HL-60 (cell line): ENCODE measurements around the gene SMIM44.
"Not testable (repeated sequence)": the region's sequence is repeated elsewhere in the genome, so short reads cannot be mapped to it uniquely, and the experiment has no call there.

Experiments
- DNase-seq, 2 experiments: peaks; one replicate each; pipeline ENCODE4 v3.0.0-alpha.2; 2010 to 2020; ENCODE audit warnings: low read depth in 1 of 2, low spot score in 1 of 2
- H3K27ac ChIP-seq: fragments of 250-450 bp; sonication (Bioruptor Pico); replicated peaks from 2 replicates; pipeline ENCODE4 v1.5.1; 2020; ENCODE audit warnings: mild to moderate bottlenecking, moderate library complexity
- H3K27me3 ChIP-seq: fragments of 250-450 bp; sonication (Bioruptor Pico); 2 replicates; pipeline ENCODE4 v1.5.1; 2021; ENCODE audit warnings: mild to moderate bottlenecking, moderate library complexity; ENCODE audit not compliant: insufficient read depth, poor library complexity, severe bottlenecking
- H3K4me3 ChIP-seq: replicated peaks from 2 replicates; pipeline ENCODE4 v1.5.1; 2011; ENCODE audit warnings: mild to moderate bottlenecking, control low read depth, low read length; ENCODE audit not compliant: insufficient read depth
- GABPA ChIP-seq: IDR thresholded peaks from 2 replicates; pipeline ENCODE4 v1.6.1; 2012; ENCODE audit warnings: low read depth
- POLR2AphosphoS5 ChIP-seq: IDR thresholded peaks from 2 replicates; pipeline ENCODE4 v1.6.1; 2012; ENCODE audit warnings: low read depth
- SPI1 ChIP-seq: IDR thresholded peaks from 2 replicates; pipeline ENCODE4 v1.6.1; 2012; ENCODE audit warnings: low read depth, mild to moderate bottlenecking, borderline replicate concordance
- TF ChIP-seq, protein P1 (sequence below): IDR thresholded peaks from 2 replicates; pipeline ENCODE4 v1.6.1; 2012; ENCODE audit warnings: low read depth; ENCODE audit not compliant: insufficient replicate concordance
- TF ChIP-seq, protein P2 (sequence below): IDR thresholded peaks from one replicate; pipeline ENCODE4 v1.5.1; 2011; ENCODE audit warnings: low read length, control low read depth, inconsistent platforms; ENCODE audit not compliant: insufficient read depth

SMIM44 gene

DNA sequence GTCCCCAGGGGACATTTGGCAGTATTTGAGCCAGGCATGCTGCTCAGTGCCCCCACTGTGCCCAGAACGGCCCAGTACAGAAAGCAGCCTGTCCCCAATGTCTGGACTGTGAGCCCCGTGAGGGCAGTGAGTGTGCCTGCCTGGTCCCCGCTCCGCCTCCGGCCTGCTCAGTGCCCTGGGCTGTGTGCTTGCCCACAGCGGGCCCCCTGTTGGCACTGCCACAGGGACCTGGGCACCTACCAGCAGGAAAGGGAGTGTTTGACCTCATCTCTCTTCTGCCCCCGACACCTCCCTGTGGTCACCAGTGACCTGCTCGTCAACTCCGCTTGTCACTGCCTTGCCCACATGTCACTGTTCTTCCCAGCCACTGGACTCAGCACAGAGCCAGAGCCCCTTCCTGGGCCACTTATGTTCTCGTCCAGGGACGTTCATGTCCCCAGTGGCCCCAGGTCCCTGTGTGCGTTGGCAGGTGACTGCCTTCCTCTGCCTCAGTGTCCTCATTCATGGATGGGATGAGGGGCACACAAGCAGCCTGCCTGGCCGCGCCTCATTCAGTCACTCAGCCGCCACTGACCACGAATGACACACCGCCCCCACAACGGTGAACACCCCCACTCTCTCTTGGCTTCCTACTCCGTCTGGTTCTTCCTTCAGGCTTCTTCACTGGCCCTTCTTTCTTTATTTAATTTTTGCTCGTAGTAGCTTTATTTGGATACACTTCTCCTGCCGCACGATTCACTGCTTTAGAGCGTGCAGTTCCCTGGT lies 25.7 kb upstream of the SMIM44 start:
- no peak for DNase-seq
- no peak overlapping the region for H3K27ac ChIP-seq

DNA sequence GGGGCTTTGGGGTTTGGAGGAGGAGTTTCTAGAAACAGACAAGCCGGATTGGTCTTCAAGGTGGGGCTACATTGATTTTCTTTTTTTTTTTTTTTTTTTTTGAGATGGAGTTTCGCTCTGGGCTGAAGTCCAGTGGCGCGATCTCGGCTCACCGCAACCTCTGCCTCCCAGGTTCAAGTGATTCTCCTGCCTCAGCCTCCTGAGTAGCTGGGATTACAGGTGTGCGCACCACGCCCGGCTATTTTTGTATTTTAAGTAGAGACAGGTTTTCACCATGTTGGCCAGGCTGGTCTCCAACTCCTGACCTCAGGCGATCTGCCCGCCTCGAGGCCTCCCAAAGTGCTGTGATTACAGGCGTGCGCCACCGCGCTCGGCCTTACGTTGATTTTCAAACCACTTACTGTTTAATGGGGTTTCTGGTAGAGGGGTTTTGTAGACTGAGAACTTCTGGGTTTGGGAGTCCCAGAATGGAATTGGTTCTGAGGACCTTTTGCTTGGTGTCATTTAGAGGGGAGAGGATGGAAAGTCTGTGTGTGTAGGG lies 24.9 kb upstream of the SMIM44 start:
- not testable (repeated sequence) for H3K27ac ChIP-seq, H3K4me3 ChIP-seq, DNase-seq, H3K27me3 ChIP-seq

More for the DNA sequence above, 25.7 kb upstream of the SMIM44 start:
- Histone ChIP-seq H3K27me3 (no peaks in the 10 kb centered on the region), H3K4me3 (no peak overlapping the region)
- TF ChIP-seq POLR2AphosphoS5 (no peak), SPI1 (no peak), GABPA (no peak)
- TF ChIP-seq, protein P1, sequence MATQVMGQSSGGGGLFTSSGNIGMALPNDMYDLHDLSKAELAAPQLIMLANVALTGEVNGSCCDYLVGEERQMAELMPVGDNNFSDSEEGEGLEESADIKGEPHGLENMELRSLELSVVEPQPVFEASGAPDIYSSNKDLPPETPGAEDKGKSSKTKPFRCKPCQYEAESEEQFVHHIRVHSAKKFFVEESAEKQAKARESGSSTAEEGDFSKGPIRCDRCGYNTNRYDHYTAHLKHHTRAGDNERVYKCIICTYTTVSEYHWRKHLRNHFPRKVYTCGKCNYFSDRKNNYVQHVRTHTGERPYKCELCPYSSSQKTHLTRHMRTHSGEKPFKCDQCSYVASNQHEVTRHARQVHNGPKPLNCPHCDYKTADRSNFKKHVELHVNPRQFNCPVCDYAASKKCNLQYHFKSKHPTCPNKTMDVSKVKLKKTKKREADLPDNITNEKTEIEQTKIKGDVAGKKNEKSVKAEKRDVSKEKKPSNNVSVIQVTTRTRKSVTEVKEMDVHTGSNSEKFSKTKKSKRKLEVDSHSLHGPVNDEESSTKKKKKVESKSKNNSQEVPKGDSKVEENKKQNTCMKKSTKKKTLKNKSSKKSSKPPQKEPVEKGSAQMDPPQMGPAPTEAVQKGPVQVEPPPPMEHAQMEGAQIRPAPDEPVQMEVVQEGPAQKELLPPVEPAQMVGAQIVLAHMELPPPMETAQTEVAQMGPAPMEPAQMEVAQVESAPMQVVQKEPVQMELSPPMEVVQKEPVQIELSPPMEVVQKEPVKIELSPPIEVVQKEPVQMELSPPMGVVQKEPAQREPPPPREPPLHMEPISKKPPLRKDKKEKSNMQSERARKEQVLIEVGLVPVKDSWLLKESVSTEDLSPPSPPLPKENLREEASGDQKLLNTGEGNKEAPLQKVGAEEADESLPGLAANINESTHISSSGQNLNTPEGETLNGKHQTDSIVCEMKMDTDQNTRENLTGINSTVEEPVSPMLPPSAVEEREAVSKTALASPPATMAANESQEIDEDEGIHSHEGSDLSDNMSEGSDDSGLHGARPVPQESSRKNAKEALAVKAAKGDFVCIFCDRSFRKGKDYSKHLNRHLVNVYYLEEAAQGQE: no peak
- TF ChIP-seq, protein P2, sequence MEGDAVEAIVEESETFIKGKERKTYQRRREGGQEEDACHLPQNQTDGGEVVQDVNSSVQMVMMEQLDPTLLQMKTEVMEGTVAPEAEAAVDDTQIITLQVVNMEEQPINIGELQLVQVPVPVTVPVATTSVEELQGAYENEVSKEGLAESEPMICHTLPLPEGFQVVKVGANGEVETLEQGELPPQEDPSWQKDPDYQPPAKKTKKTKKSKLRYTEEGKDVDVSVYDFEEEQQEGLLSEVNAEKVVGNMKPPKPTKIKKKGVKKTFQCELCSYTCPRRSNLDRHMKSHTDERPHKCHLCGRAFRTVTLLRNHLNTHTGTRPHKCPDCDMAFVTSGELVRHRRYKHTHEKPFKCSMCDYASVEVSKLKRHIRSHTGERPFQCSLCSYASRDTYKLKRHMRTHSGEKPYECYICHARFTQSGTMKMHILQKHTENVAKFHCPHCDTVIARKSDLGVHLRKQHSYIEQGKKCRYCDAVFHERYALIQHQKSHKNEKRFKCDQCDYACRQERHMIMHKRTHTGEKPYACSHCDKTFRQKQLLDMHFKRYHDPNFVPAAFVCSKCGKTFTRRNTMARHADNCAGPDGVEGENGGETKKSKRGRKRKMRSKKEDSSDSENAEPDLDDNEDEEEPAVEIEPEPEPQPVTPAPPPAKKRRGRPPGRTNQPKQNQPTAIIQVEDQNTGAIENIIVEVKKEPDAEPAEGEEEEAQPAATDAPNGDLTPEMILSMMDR: no peak

DNA sequence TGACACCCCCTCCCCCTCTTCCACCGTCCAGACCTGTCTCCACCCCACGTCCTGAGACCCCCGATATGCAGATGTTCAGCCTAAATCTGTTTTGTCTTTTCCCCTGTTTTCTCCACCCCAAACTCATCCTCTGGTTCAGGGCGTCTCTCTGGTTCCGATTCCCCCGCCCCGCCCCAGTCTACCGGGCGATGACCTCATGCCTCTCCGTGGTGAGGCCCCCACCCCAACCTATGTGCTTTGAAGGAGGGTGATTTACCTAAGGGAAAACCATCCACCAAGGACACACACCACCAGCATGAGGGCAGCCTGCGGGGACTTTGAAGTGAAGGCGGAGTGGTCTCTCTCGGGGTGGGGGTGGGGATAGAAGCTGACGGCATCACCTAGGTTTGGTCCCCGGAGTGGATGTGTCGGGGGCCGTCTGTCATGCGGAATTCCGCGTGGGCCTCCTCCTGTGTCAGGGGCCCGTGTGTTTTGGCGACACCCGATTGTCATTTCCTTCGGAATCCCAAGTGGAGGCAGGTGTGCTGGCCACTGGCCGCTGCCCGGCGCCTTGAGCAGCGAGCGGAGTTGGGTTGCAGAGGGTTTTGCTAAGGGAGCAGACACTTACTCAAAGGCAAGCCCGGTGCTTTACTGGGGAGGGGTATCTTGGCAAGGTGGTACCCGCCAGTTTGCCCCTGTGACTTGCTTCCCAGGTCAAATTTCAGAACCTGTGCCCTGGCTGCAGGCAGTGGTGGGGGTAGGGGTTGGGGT lies 24.3 kb upstream of the SMIM44 start:
- no peak for DNase-seq
- Histone ChIP-seq H3K27ac (no peak overlapping the region), H3K27me3 (no peaks in the 10 kb centered on the region), H3K4me3 (peak overlapping the region; percentile 76)
- no peak for TF ChIP-seq POLR2AphosphoS5
- TF ChIP-seq, protein P2: no peak
- TF ChIP-seq, protein P1: no peak
